GM19455 (cell line): ENCODE data around the gene KDF1.

Source experiments
- ATAC-seq: cut with Tn5 transposase; IDR thresholded peaks from one replicate; pipeline ENCODE4 v1.9.1; 2021; ENCODE audit not compliant: unreplicated experiment

KDF1 gene

DNA sequence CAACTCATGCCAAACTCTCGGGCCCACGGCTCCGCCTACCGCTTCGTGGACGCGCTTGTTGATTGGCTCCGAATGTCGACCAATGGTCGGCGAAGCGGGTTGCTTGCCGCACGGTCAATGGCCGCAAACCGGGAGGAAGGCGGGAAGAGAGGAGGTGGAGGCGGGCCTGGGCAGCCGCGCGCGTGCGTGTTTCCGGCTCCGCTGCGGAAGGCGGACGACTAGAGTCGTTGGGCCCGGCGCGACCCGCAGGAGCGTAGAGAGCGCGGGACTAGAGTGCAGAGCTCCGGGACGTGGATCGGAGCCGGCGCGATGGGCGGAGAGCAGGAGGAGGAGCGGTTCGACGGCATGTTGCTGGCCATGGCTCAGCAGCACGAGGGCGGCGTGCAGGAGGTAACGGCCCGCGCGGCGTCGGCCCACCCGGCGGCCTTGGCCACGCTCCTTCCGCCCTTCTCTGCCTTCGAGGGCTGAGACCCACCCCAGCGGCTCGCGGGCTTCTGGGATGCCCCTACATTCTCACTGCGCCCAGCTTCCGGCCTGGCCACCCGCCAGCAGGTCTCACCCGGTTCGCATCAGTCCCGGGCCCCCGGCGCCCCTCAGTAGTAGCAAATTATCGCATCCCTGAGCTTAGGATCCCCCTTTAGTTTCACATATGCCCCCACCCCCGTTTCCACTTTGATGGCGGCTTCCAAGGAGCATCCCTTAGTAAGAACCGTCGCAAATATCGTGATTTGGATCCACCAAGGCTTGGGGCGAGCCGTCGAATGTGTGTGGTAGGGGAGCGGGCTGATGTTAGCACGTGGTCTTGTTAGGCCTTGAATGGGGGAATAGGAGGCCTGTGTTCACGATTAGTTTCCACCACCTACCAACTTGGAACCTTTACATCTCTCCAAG is 38.5 kb downstream of the KDF1 start, which contains the start of gene NUDC:
NUDC (plus strand) TSS at position 204 of the 891 bp plus-strand sequence; CDS start at position 310, 106 bp downstream.
- peak; percentile 95 for ATAC-seq

DNA sequence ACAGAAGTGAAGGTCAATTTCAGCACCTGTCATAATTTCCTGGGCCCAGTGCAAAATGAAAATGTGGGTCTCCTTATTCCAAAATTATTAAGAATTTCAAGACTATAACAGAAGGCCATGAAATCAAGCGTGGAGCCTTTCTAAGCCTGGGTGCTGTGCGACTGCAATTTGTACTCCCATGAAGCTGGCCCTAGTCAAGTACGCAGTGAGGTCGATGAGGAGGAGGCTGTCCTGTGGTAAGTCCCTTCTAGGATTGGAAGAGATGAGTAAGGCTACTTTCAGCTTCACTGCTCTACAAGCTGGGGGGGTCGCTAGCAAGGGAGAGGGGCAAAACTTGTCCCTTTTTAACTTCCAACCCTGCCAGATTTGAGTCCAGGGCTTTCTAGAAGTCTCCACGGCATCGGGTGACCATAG is 39.1 kb downstream of the KDF1 start:
- ATAC-seq = peak; percentile 13

DNA sequence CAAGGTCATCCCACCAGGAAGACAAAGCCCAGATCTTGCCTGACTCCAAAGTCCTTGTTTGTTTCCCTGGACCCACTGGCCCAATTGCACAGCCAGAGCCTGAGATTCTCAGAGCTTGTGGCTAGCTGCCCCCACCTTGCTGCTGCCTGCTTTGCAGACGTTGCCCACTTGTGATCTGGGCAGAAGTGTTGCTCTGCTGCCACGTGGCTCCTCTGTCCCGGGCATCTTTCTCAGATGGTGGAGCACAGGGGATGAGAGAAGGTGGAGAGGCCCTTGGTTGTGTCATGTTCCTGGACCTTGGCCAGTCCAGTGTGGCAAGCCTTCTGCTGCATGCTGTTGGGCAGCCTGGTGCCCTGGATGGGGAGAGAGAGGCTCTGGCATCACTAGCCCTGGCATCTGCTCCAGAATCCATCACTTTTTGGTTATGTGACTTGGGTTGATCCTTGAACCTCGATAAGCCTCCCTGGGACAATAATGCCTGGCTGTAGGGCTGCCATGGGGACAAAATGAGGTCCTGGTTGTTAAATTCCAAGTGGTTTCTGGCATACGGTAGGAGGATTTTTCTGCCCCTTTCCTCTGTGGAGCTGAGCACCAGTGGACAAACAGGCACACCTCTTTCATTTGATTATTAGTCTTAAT is 44.9 kb downstream of the KDF1 start:
- no peak for ATAC-seq

DNA sequence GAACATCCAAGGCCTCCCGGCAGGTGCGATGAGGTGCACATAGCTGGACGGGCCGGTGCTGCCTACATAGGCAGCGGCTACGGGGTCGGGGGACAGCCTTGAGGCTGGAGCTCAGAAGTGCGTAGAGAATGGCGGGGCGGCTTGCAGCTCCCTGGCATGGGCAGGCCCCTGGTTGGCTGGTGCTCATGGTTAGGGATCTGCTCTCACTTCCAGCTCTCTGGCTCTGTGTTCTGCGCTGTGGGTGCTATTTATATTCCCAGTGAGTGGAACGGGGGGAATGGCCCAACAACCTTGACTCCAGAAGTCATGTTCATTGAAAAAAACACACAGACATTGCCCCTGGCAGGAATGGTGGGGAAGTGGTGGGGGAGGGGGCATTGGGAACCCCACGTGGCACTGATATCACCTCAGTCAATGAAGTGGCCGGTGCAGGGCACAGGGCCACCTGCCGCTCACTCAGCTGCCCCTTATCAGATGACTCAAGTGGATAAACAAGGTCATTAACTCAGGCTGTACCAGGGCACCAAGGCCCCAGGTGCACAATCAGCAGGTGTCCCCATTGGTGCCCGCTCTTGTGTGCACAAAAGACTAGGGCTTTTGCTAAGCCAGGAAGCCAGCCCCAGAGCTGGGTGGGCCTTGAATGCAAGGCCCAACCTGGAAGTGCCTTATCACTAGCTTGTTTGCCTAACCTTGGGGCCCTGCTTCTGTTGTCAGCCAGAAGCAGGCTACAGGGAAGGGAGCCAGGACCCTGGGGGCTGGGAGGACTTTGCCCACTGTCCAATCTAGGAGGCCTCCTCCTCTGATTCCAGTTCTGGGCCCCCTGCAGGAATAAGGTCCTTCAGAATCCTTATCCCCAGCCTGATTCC is 46.3 kb downstream of the KDF1 start, which contains the start of gene NR0B2:
NR0B2 (minus strand) TSS at position 222 of the 866 bp plus-strand sequence; CDS start at position 187, 35 bp downstream.
- ATAC-seq = no peak

DNA sequence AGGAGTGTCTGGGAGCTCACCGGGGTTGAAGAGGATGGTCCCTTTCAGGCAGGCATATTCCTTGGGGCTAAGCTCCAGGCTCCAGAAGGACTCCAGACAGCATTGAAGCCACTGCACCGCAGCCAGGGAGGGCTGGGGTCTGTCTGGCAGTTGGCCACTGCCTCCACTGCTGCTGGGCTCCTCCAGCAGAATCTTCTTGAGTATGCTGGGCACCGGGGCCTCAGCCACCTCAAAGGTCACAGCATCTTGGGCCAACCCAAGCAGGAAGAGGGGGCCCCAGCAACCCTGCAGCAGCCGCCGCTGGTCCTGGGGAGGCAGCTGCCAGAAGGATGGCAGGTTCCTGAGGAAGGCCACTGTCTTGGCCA is 46.9 kb downstream of the KDF1 start:
- no peak for ATAC-seq

DNA sequence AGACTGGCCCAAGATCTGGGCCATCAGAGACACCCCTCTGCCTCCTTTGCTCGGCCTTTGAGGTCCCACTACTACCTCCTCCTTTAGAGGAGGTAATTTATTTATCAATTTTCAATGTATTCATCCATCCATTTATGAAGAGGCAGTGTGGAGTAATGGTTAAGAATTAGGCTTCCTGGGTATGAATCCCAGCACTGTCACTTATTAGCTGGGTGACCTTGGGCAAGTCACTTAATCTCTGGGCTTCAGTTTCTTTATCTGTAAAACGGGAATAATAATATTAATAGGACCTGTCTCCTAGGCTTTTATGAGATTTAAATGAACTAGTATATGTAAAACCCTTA is 48.1 kb downstream of the KDF1 start:
- ATAC-seq = no peak

- no peak for ATAC-seq
Measured at GRCh38 chr1:26911399-26912146, 48.7 kb downstream of the KDF1 start.

GRCh38 chr1:26910343-26911160 is 49.7 kb downstream of the KDF1 start:
- no peak for ATAC-seq

- ATAC-seq = no peak
Measured at GRCh38 chr1:26909951-26910342, 50.3 kb downstream of the KDF1 start.

- no peak for ATAC-seq
Measured at GRCh38 chr1:26907071-26907917, 53.0 kb downstream of the KDF1 start.

- no peak for ATAC-seq
Measured at GRCh38 chr1:26900815-26901511, 59.3 kb downstream of the KDF1 start.

GRCh38 chr1:26900001-26900814 is 60.1 kb downstream of the KDF1 start, which contains the start of gene GPATCH3:
GPATCH3 (minus strand) TSS chr1:26900467; CDS start chr1:26900442, 25 bp downstream.
- ATAC-seq = peak; percentile 80
